Chondrocyte (in vitro differentiated cells): ENCODE results near the gene PRCD. TPM values are rescaled to one million over a fixed set of nuclear protein-coding genes. Genes with fewer than 3 reads are reported as not detected.
A peak's percentile ranks its signal among the peaks of the same experiment; 100 is the strongest.

Experiments
- DNase-seq: peaks from one replicate; pipeline ENCODE4 v3.0.0; 2021; ENCODE audit warnings: mixed read lengths, low spot score
- H3K27ac Mint-ChIP-seq: one replicate; pipeline ENCODE4 v1.8.0; 2021; ENCODE audit warnings: mild to moderate bottlenecking, moderate library complexity, mixed read lengths; ENCODE audit not compliant: unreplicated experiment
- H3K27me3 Mint-ChIP-seq: 2 replicates; pipeline ENCODE4 v1.8.0; 2021; ENCODE audit warnings: low read depth, mixed read lengths
- H3K36me3 Mint-ChIP-seq: 2 replicates; pipeline ENCODE4 v1.8.0; 2021; ENCODE audit warnings: low read depth, mixed read lengths
- H3K4me1 Mint-ChIP-seq: 2 replicates; pipeline ENCODE4 v1.8.0; 2021; ENCODE audit warnings: low read depth, mild to moderate bottlenecking, mixed read lengths
- H3K4me3 Mint-ChIP-seq: one replicate; pipeline ENCODE4 v1.8.0; 2021; ENCODE audit warnings: mild to moderate bottlenecking, moderate library complexity, mixed read lengths; ENCODE audit not compliant: unreplicated experiment
- H3K9me3 Mint-ChIP-seq: 2 replicates; pipeline ENCODE4 v1.8.0; 2021; ENCODE audit warnings: low read depth, mixed read lengths
- total RNA-seq: library from RNA; stranded (reverse); gene quantifications from 3 replicates; pipeline ENCODE4 v1.2.1, GENCODE V29; 2021
- TF ChIP-seq, protein P1 (sequence below): fragments of 200-600 bp; sonication (generic); IDR thresholded peaks from 2 replicates; pipeline ENCODE4 v1.5.0; 2021; ENCODE audit warnings: antibody characterized with exemption, mild to moderate bottlenecking, moderate library complexity

The PRCD gene
- total RNA-seq, 1 donor from 2014 or later: 0.55 TPM

GRCh38 chr17:76549215-76549518, 9.3 kb downstream of the PRCD start:
- H3K4me3 Mint-ChIP-seq: no peak overlapping the region
- H3K4me1 Mint-ChIP-seq: peaks cover 10% of the 10 kb centered on the region
- no peak overlapping the region for H3K27ac Mint-ChIP-seq
- H3K36me3 Mint-ChIP-seq: no peaks in the 10 kb centered on the region
- TF ChIP-seq, protein P1, sequence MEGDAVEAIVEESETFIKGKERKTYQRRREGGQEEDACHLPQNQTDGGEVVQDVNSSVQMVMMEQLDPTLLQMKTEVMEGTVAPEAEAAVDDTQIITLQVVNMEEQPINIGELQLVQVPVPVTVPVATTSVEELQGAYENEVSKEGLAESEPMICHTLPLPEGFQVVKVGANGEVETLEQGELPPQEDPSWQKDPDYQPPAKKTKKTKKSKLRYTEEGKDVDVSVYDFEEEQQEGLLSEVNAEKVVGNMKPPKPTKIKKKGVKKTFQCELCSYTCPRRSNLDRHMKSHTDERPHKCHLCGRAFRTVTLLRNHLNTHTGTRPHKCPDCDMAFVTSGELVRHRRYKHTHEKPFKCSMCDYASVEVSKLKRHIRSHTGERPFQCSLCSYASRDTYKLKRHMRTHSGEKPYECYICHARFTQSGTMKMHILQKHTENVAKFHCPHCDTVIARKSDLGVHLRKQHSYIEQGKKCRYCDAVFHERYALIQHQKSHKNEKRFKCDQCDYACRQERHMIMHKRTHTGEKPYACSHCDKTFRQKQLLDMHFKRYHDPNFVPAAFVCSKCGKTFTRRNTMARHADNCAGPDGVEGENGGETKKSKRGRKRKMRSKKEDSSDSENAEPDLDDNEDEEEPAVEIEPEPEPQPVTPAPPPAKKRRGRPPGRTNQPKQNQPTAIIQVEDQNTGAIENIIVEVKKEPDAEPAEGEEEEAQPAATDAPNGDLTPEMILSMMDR: no peak
- no peaks in the 10 kb centered on the region for H3K9me3 Mint-ChIP-seq
- no peak for DNase-seq
- no peaks in the 10 kb centered on the region for H3K27me3 Mint-ChIP-seq

GRCh38 chr17:76549539-76549938, 9.7 kb downstream of the PRCD start:
- no peak for DNase-seq
- Mint-ChIP-seq H3K4me3 (no peak overlapping the region), H3K4me1 (peaks cover 6% of the 10 kb centered on the region), H3K27ac (no peak overlapping the region), H3K27me3 (no peaks in the 10 kb centered on the region), H3K9me3 (no peaks in the 10 kb centered on the region), H3K36me3 (no peaks in the 10 kb centered on the region)
- TF ChIP-seq, protein P1: no peak

- no peaks in the 10 kb centered on the region for H3K36me3 Mint-ChIP-seq
- DNase-seq: no peak
- TF ChIP-seq, protein P1: no peak
- H3K27me3 Mint-ChIP-seq: no peaks in the 10 kb centered on the region
- H3K4me3 Mint-ChIP-seq: no peak overlapping the region
- H3K27ac Mint-ChIP-seq: peak overlapping the region; percentile 23
- H3K4me1 Mint-ChIP-seq: peaks cover 4% of the 10 kb centered on the region
- H3K9me3 Mint-ChIP-seq: no peaks in the 10 kb centered on the region
Measured at GRCh38 chr17:76550712-76551615, 11.1 kb downstream of the PRCD start.

DNA sequence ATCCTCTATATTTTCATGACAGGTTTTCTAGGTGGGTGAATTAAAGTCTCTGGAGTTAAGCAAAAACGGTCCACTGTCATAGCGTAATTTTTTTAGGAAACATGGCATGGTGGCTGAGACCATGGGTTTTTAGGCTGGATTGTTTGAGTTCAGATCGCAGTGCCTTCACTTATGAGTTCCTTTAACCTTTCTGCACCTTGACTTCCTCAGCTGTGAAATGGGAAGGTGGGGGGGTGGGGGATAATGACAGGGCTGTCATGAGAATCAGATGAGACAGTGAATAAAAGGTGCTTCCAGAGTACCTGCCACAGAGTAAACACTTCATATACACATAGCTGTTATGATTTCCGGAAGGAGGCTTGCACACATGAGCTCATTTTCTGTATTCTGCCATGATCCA, 11.8 kb downstream of the PRCD start:
- TF ChIP-seq, protein P1: no peak
- no peak overlapping the region for H3K27ac Mint-ChIP-seq
- H3K36me3 Mint-ChIP-seq: no peaks in the 10 kb centered on the region
- DNase-seq: no peak
- no peaks in the 10 kb centered on the region for H3K27me3 Mint-ChIP-seq
- H3K9me3 Mint-ChIP-seq: no peaks in the 10 kb centered on the region
- peaks cover 9% of the 10 kb centered on the region for H3K4me1 Mint-ChIP-seq
- no peak overlapping the region for H3K4me3 Mint-ChIP-seq

GRCh38 chr17:76553178-76553908, 13.5 kb downstream of the PRCD start:
- H3K27me3 Mint-ChIP-seq: no peaks in the 10 kb centered on the region
- peaks cover 3% of the 10 kb centered on the region for H3K36me3 Mint-ChIP-seq
- peaks cover 18% of the 10 kb centered on the region for H3K4me1 Mint-ChIP-seq
- no peak overlapping the region for H3K4me3 Mint-ChIP-seq
- TF ChIP-seq, protein P1: no peak
- no peak for DNase-seq
- H3K9me3 Mint-ChIP-seq: no peaks in the 10 kb centered on the region
- H3K27ac Mint-ChIP-seq: no peak overlapping the region
